ENCODE data around the gene PDZRN3.
"Not testable (repeated sequence)": the region's sequence is repeated elsewhere in the genome, so short reads cannot be mapped to it uniquely, and the experiment has no call there.

PDZRN3 gene

DNA sequence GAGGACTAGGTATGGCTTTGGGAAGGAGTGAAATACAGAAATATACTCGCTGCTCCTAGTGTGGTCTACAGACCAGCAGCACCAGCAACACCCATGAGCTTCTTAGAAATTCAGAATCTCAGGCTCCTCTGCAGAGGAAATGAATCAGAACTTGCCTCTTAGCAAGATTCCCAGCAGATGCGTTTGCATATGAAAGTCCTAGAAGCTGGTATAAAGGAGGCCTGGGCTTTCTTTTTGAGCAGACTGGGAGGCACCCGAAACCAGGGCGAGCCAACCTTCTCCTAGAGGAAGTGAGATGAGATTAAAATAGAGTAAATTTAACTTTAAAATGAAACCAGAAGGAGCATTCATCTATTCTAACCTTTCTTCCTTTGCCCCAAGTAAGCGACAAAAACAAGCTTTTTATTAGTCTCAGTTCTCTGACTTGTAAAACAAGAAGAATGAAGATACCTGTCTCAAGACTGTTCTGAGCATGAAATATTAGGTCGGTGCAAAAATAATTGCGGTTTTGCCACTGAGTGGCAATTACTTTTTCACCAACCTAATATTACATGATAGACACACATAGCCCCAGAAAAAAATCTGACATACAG lies 140.0 kb downstream of the PDZRN3 start:
- no peak for DNase-seq

DNA sequence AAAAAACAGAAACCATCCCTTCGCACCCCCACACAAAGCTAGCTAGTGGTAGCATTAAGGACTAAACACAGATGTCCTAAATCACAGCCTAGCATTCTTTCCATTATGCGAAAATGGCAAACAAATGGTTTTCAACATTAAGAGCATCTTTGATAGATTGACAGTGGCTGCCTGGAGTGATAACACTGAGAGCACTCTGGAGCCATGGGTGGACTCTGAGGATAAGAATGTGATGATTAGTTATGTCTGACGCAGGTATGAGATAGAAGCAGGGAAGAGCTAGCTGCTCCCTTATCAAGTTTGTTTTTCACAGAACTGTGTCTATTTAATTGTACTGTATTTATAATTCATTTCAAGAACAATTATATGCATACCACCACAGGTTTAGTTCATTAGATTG lies 142.9 kb downstream of the PDZRN3 start:
- DNase-seq: no peak

DNA sequence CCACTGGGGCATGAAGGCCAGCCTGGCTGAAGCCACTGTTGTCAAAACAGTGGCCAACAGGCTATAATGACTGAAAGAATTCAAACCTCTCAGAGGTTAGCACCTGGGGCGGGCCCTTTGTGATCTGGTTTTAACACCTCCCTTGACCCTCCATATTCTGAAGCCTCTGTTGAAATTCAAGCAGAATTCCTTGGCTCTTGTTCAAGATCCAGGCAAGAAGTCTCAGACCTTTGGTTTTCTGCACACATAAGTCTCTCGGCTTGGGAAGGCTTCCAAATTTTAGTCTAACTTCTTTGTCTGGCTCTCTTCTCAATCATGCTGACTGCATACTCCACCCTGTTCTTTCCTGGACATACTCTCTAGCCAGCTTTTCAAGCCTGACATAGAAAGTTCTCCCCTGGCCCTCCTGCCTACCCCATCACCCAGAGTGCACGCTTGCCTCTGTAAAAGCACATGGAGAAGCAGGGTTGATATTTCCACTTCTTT lies 144.5 kb downstream of the PDZRN3 start:
- no peak for DNase-seq

- no peak for DNase-seq
Measured at GRCh38 chr3:73479325-73479724, 145.4 kb downstream of the PDZRN3 start.

DNA sequence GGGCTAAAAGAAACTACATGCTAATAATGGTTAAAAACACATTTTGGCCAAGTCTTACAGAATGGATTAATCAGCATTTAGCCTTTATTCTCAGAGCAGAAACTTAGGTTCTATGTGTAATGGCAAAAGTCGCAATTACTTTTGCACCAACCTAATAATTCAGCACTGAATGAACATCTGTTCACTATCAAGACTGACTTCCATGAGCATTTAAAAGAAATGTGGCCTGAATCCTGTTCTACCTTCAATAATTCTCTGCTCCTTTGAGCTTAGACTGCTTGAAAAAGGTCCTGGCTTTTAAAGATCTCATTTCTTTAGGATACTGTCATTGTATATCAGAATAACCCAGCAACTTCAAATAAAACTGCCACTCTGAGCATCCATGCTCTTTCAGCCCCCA lies 145.9 kb downstream of the PDZRN3 start:
- DNase-seq: no peak

DNA sequence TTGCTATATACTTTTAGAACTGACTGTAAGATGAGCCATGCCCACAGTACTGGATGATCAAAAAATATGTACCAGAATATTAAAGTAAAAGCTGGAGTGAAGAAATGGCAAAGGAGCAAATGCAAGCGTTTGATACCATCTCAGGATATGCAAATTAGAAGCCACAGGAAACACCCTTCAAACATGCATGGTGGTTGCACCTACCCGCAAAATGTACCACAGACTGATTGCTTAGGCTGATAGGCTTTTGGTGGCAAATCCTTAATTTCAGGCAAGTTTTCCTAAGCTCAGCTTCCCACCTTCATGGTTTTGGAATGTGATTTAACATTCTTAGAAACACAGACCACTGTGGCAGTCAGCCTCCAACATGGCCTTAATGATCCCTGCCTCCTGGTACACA lies 149.0 kb downstream of the PDZRN3 start:
- DNase-seq: no peak

DNA sequence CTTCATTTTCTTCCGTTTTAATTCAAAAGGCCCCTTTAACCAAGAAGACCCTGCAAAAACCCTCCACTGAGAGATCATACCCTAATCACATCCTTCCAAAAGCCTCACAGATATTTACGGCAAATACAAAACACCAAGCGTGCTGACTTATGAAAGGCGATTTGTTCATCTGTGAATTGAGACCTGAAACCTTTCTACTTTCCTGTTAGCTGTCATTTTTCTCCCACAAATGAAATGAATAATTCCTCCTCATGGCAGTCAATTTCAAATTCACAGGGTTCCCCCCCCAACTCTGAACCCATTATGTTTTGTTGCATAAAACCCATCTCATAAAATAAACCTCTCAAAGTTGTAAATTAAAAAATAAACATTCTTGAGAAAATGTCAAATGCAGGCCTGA lies 149.6 kb downstream of the PDZRN3 start:
- DNase-seq: no peak

DNA sequence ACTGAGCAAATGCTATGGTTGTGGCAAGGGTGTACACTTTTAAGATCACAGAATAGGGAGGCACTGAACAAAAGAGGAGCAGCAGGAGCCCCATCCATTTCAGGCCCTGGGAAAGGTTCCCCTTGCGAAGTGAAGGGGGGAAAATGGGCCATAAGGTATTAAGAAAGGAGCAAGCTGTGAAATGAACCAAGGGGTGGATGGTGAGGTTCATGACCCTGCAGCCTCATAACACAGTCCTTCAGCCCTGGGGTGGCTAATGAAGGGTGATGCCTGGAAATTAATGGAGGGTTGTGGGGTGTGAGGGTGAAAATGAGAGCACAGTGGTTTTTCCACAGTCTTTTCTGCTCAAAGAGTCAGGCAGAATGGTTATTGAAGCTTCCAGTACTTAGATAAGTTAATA lies 150.1 kb downstream of the PDZRN3 start:
- DNase-seq: no peak

- DNase-seq: no peak
Measured at GRCh38 chr3:73473898-73474416, 150.8 kb downstream of the PDZRN3 start.

- no peak for DNase-seq
Measured at GRCh38 chr3:73473181-73473897, 151.4 kb downstream of the PDZRN3 start.

DNA sequence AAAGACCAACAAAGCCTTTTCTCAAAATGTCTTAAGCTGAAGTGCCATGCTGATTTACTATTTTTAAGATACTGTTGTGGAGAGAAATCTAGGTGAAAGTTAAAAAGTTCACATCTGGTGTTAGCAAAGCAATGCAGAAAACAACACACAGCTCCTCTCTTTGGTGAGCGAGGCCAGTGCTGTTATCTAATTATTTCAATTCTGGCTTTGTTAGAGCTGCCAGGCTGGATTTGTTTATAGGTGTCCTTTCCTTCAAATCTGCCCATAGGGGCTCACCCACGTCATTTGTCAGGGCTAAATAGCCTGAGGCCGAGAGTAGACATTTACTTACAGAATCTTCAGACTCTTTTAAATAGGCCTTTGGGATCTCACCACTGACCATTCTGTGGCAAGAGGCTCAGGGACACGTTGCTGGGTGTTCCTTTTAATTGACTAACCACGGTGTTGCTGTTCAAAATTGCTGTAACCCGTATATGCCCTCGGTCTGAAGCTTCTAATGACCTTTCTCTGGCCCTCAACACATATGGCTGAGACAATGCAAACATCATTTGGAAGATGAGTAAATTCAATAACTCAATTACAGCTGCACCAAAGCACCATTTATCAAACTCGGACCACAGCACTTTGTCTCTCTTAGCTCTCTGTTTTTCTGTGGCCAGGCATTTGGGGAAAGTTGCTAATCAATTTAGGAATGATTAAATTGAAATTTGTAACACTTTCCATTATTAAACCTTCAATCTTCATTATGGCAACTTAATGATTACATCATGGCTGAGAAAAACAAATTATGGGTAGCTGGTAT lies 152.6 kb downstream of the PDZRN3 start:
- no peak for DNase-seq

DNA sequence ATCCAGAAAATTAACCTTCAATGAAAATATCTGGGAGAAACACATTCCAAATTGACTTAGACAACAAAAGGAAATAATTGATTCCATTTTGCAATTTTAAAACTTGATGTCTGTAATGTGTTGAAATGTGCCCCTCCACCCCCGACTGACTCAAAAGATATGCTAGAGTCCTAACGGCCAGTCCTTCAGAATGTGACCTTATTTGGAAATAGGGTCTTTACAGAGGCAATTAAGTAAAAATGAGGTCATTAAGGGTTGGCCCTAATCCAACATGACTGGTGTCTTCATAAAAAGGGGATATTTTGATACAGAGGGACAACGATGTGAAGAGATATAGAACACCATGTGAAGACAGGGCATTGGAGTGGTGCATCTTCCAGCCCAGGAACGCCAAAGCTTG lies 153.9 kb downstream of the PDZRN3 start:
- no peak for DNase-seq

DNA sequence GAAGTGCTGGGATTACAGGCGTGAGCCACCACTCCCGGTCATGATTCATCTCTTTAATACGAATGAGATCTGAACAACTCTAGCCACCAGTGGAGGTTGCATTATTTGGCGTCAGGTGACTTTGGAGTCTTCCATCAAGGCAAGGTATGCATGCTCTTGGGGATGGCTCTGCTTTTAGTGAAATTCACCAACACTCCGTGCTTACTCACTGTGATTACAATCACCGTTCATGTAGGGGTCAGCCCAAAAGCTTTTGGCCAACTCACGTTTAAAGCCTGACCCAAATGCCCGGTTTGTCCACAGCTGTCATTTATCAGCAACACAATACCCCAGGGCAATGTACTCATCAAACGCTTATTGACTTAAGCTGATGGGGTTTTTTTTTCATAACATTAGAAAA lies 155.4 kb downstream of the PDZRN3 start:
- no peak for DNase-seq

GRCh38 chr3:73467211-73467610 lies 157.5 kb downstream of the PDZRN3 start:
- no peak for DNase-seq

GRCh38 chr3:73465926-73466325 lies 158.8 kb downstream of the PDZRN3 start:
- DNase-seq: no peak

DNA sequence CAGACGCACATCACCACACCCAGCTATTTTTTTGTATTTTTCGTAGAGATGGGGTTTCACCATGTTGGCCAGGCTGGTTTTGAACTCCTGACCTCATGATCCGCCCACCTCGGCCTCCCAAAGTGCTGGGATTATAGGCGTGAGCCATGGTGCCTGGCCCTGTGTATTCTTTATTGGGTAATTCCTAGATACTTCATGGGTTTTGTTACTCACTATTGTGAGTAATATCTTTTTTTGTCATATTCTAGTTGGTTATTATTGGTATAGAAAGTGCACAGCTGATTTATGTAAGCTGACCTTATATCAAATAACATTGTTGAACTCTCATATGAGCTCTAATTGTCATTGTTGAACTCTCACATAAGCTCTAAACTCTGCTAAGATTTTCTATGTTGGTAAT lies 160.6 kb downstream of the PDZRN3 start:
- DNase-seq: not testable (repeated sequence)

DNA sequence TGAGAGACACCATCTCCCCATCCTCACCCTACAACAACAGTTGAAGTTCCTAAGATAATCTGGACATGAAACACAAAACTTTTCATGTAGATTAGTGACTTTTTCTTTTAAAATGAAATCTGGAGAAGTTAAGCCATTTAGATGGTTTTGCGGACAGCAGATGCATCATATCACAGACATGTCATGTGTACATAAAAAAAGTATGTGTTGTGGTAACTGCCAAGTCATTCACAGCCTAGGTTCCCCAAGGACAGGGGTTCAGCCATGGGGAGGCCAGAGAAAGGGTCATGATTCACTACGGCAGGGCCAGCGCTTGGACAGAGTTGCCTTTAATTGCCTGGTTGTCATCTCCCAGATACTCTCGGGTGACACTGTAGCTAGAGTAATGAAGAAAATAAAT lies 163.2 kb downstream of the PDZRN3 start:
- no peak for DNase-seq

GRCh38 chr3:73459711-73460110 lies 165.0 kb downstream of the PDZRN3 start:
- no peak for DNase-seq

DNA sequence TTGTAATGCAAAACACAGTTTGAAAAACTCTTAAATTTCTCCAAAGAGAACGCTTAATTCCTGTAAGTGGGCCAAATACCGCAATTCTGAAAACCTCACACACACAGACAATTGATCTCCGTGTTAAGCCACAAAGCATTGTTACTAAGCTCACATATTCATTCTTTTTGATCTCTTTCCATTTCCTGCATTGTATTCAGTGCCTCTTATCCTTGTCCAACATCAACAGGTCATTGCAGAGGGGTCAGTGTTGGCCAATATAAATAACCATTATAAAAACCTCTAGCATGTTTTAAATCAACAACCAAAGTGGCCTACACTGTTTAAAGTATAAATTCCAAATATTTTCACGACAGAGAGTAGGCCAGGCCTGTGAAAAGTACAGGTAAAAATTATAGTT lies 171.1 kb downstream of the PDZRN3 start:
- DNase-seq: no peak

DNA sequence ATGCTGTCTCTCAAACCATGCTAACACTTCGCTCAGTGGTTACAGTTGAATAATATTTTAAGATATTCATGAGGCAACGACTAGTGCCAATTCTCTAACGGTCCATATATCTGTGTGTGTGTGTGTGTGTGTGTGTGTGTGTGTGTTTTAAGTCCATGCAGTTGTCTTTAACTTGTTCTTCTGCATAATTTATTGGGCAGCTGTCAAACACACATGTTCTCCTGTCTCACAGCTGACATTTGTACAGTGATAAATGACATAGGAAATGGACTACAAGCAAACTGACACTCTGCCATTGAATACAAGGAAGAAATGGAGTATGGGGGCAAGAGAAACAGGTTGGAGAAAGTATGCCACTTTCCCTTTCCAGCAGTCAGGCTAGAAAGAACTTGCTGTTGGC lies 172.0 kb downstream of the PDZRN3 start:
- DNase-seq: no peak

- no peak for DNase-seq
Measured at GRCh38 chr3:73451301-73451944, 173.3 kb downstream of the PDZRN3 start.

GRCh38 chr3:73449774-73450173 lies 175.0 kb downstream of the PDZRN3 start:
- no peak for DNase-seq

GRCh38 chr3:73448761-73449301 lies 175.9 kb downstream of the PDZRN3 start:
- no peak for DNase-seq

Data from CD4-positive, alpha-beta T cell treated with Interleukin-17A for 1 hour (primary cell).